ENCODE measurements around the gene SNX9. TPM values are rescaled to one million over a fixed set of nuclear protein-coding genes. Genes with fewer than 3 reads are reported as not detected.

The SNX9 gene
- total RNA-seq, 2 experiments from 2014 or later, result 39.8 to 40.1 TPM

- CTCF ChIA-PET, result interaction anchor here (0.6 to 1.2 kb wide), 3 partner anchors 36 to 241 kb away, joined by 3 read pairs; no protein-coding TSS in a partner anchor
- H3K4me1 Mint-ChIP-seq, result no peaks in the 10 kb centered on the region
- H3K27ac Mint-ChIP-seq, result no peak overlapping the region
- no peaks in the 10 kb centered on the region for H3K27me3 Mint-ChIP-seq
- POLR2A ChIA-PET, result interaction anchor here (0.9 to 1.2 kb wide), 2 partner anchors 16 to 21 kb away, joined by 3 read pairs; no protein-coding TSS in a partner anchor
- no peaks in the 10 kb centered on the region for H3K9me3 Mint-ChIP-seq
- no peak overlapping the region for H3K4me3 Mint-ChIP-seq
- H3K36me3 Mint-ChIP-seq (ENCODE audit: low read depth), result peaks cover 45% of the 10 kb centered on the region
- DNase-seq, result no peak
Measured at GRCh38 chr6:157908369-157909281, 85.6 kb downstream of the SNX9 start.

GRCh38 chr6:157909282-157909664 is 86.2 kb downstream of the SNX9 start:
- no peaks in the 10 kb centered on the region for H3K4me1 Mint-ChIP-seq
- H3K27me3 Mint-ChIP-seq, result no peaks in the 10 kb centered on the region
- no peak for DNase-seq
- POLR2A ChIA-PET, result interaction anchor here (0.9 to 1.2 kb wide), 3 partner anchors 17 to 24 kb away, joined by 3 read pairs; no protein-coding TSS in a partner anchor
- CTCF ChIA-PET, result interaction anchor here (0.6 to 1.2 kb wide), 3 partner anchors 37 to 242 kb away, joined by 3 read pairs; no protein-coding TSS in a partner anchor
- no peak overlapping the region for H3K27ac Mint-ChIP-seq
- no peak overlapping the region for H3K4me3 Mint-ChIP-seq
- H3K9me3 Mint-ChIP-seq, result no peaks in the 10 kb centered on the region
- peaks cover 49% of the 10 kb centered on the region for H3K36me3 Mint-ChIP-seq (ENCODE audit: low read depth)

GRCh38 chr6:157911278-157911677 is 88.2 kb downstream of the SNX9 start:
- CTCF ChIA-PET, result no interaction called here
- POLR2A ChIA-PET, result no interaction called here
- no peaks in the 10 kb centered on the region for H3K27me3 Mint-ChIP-seq
- H3K27ac Mint-ChIP-seq, result no peak overlapping the region
- H3K9me3 Mint-ChIP-seq, result no peaks in the 10 kb centered on the region
- H3K36me3 Mint-ChIP-seq (ENCODE audit: low read depth), result peaks cover 53% of the 10 kb centered on the region
- no peak overlapping the region for H3K4me3 Mint-ChIP-seq
- no peak for DNase-seq
- H3K4me1 Mint-ChIP-seq, result no peaks in the 10 kb centered on the region

GRCh38 chr6:157911786-157912185 is 88.7 kb downstream of the SNX9 start:
- CTCF ChIA-PET, result no interaction called here
- H3K27me3 Mint-ChIP-seq, result no peaks in the 10 kb centered on the region
- peaks cover 53% of the 10 kb centered on the region for H3K36me3 Mint-ChIP-seq (ENCODE audit: low read depth)
- no peak overlapping the region for H3K4me3 Mint-ChIP-seq
- DNase-seq, result no peak
- H3K9me3 Mint-ChIP-seq, result no peaks in the 10 kb centered on the region
- H3K4me1 Mint-ChIP-seq, result no peaks in the 10 kb centered on the region
- H3K27ac Mint-ChIP-seq, result no peak overlapping the region
- POLR2A ChIA-PET, result no interaction called here

- Mint-ChIP-seq H3K9me3 (no peaks in the 10 kb centered on the region), H3K27me3 (no peaks in the 10 kb centered on the region), H3K27ac (no peak overlapping the region), H3K4me1 (no peaks in the 10 kb centered on the region), H3K36me3 (ENCODE audit: low read depth) (peaks cover 53% of the 10 kb centered on the region), H3K4me3 (no peak overlapping the region)
- ChIA-PET CTCF (interaction anchor here (1.0 kb wide), 1 partner anchor 39 kb away, joined by 3 read pairs; no protein-coding TSS in a partner anchor), POLR2A (no interaction called here)
- no peak for DNase-seq
Measured at GRCh38 chr6:157912326-157912725, 89.3 kb downstream of the SNX9 start.

GRCh38 chr6:157921685-157922367 is 98.8 kb downstream of the SNX9 start:
- ChIA-PET CTCF (no interaction called here), POLR2A (no interaction called here)
- DNase-seq, result no peak
- Mint-ChIP-seq H3K36me3 (ENCODE audit: low read depth) (peaks cover 62% of the 10 kb centered on the region), H3K27ac (no peak overlapping the region), H3K4me1 (no peaks in the 10 kb centered on the region), H3K27me3 (no peaks in the 10 kb centered on the region), H3K4me3 (no peak overlapping the region), H3K9me3 (no peaks in the 10 kb centered on the region)

GRCh38 chr6:157925771-157926170 is 102.7 kb downstream of the SNX9 start:
- no peaks in the 10 kb centered on the region for H3K27me3 Mint-ChIP-seq
- ChIA-PET POLR2A (interaction anchor here (1.2 kb wide), 1 partner anchor 14 kb away, joined by 4 read pairs; no protein-coding TSS in a partner anchor), CTCF (interaction anchor here (0.6 kb wide), 1 partner anchor 53 kb away, joined by 3 read pairs; no protein-coding TSS in a partner anchor)
- no peak overlapping the region for H3K4me3 Mint-ChIP-seq
- DNase-seq, result no peak
- H3K9me3 Mint-ChIP-seq, result no peaks in the 10 kb centered on the region
- H3K36me3 Mint-ChIP-seq (ENCODE audit: low read depth), result peaks cover 43% of the 10 kb centered on the region
- H3K27ac Mint-ChIP-seq, result no peak overlapping the region
- H3K4me1 Mint-ChIP-seq, result no peaks in the 10 kb centered on the region

GRCh38 chr6:157927011-157927410 is 104.0 kb downstream of the SNX9 start:
- peaks cover 40% of the 10 kb centered on the region for H3K36me3 Mint-ChIP-seq (ENCODE audit: low read depth)
- H3K27ac Mint-ChIP-seq, result no peak overlapping the region
- no peak for DNase-seq
- no peaks in the 10 kb centered on the region for H3K9me3 Mint-ChIP-seq
- POLR2A ChIA-PET, result no interaction called here
- CTCF ChIA-PET, result interaction anchor here (0.6 to 0.8 kb wide), 2 partner anchors 12 to 90 kb away, joined by 4 to 6 read pairs; no protein-coding TSS in a partner anchor
- no peaks in the 10 kb centered on the region for H3K4me1 Mint-ChIP-seq
- no peaks in the 10 kb centered on the region for H3K27me3 Mint-ChIP-seq
- H3K4me3 Mint-ChIP-seq, result no peak overlapping the region

- Mint-ChIP-seq H3K4me3 (no peak overlapping the region), H3K9me3 (no peaks in the 10 kb centered on the region), H3K36me3 (ENCODE audit: low read depth) (peaks cover 37% of the 10 kb centered on the region), H3K27me3 (no peaks in the 10 kb centered on the region), H3K27ac (no peak overlapping the region), H3K4me1 (no peaks in the 10 kb centered on the region)
- ChIA-PET POLR2A (no interaction called here), CTCF (no interaction called here)
- DNase-seq, result no peak
Measured at GRCh38 chr6:157928428-157928827, 105.4 kb downstream of the SNX9 start.

GRCh38 chr6:157929076-157929475 is 106.0 kb downstream of the SNX9 start:
- Mint-ChIP-seq H3K27ac (no peak overlapping the region), H3K27me3 (no peaks in the 10 kb centered on the region), H3K4me1 (no peaks in the 10 kb centered on the region), H3K4me3 (no peak overlapping the region), H3K9me3 (no peaks in the 10 kb centered on the region), H3K36me3 (ENCODE audit: low read depth) (peaks cover 34% of the 10 kb centered on the region)
- ChIA-PET CTCF (no interaction called here), POLR2A (no interaction called here)
- no peak for DNase-seq

GRCh38 chr6:157929765-157930319 is 106.8 kb downstream of the SNX9 start:
- no peaks in the 10 kb centered on the region for H3K9me3 Mint-ChIP-seq
- peaks cover 34% of the 10 kb centered on the region for H3K36me3 Mint-ChIP-seq (ENCODE audit: low read depth)
- no peak for DNase-seq
- H3K4me1 Mint-ChIP-seq, result no peaks in the 10 kb centered on the region
- POLR2A ChIA-PET, result no interaction called here
- CTCF ChIA-PET, result no interaction called here
- no peak overlapping the region for H3K4me3 Mint-ChIP-seq
- H3K27ac Mint-ChIP-seq, result no peak overlapping the region
- no peaks in the 10 kb centered on the region for H3K27me3 Mint-ChIP-seq

- H3K9me3 Mint-ChIP-seq, result no peaks in the 10 kb centered on the region
- CTCF ChIA-PET, result interaction anchor here (0.7 to 2.3 kb wide), 4 partner anchors 22 to 179 kb away, joined by 3 to 7 read pairs (median 7); no protein-coding TSS in a partner anchor
Measured at GRCh38 chr6:157935786-157936185, 112.7 kb downstream of the SNX9 start.

GRCh38 chr6:157937318-157937717 is 114.3 kb downstream of the SNX9 start:
- ChIA-PET CTCF (interaction anchor here (0.8 to 2.3 kb wide), 2 partner anchors 26 to 89 kb away, joined by 3 to 7 read pairs; no protein-coding TSS in a partner anchor), POLR2A (no interaction called here)
- no peaks in the 10 kb centered on the region for H3K9me3 Mint-ChIP-seq
- no peak overlapping the region for H3K27ac Mint-ChIP-seq
- H3K36me3 Mint-ChIP-seq (ENCODE audit: low read depth), result peaks cover 60% of the 10 kb centered on the region
- H3K4me1 Mint-ChIP-seq, result peaks cover 20% of the 10 kb centered on the region
- H3K27me3 Mint-ChIP-seq, result no peaks in the 10 kb centered on the region
- DNase-seq, result no peak
- no peak overlapping the region for H3K4me3 Mint-ChIP-seq

More at GRCh38 chr6:157935786-157936185, 112.7 kb downstream of the SNX9 start:
- Mint-ChIP-seq H3K27me3 (no peaks in the 10 kb centered on the region), H3K4me3 (no peak overlapping the region), H3K4me1 (peaks cover 19% of the 10 kb centered on the region), H3K36me3 (ENCODE audit: low read depth) (peaks cover 55% of the 10 kb centered on the region), H3K27ac (no peak overlapping the region)
- POLR2A ChIA-PET, result no interaction called here
- no peak for DNase-seq
